Duodenal mucosa (tissue), 2 donors: ENCODE measurements around the gene BTBD6.
A peak's percentile ranks its signal among the peaks of the same experiment; 100 is the strongest.

Experiments used
- H3K27ac ChIP-seq: one replicate; pipeline ENCODE4 v1.7.0; 2013; ENCODE audit warnings: low read depth, low read length
- H3K27me3 ChIP-seq, 2 donors: one replicate each; pipeline ENCODE4 v1.7.0; 2013; ENCODE audit warnings: low read length in 2 of 2, control low read depth in 1 of 2; ENCODE audit not compliant: insufficient read depth in 2 of 2, control insufficient read depth in 1 of 2
- H3K36me3 ChIP-seq, 2 donors: one replicate each; pipeline ENCODE4 v1.7.0; 2013; ENCODE audit warnings: low read length in 2 of 2, control low read depth in 1 of 2; ENCODE audit not compliant: insufficient read depth in 2 of 2, control insufficient read depth in 1 of 2
- H3K4me1 ChIP-seq, 2 donors: one replicate each; pipeline ENCODE4 v1.7.0; 2013; ENCODE audit warnings: low read length in 2 of 2, control low read depth in 1 of 2; ENCODE audit not compliant: insufficient read depth in 2 of 2, control insufficient read depth in 1 of 2
- H3K4me3 ChIP-seq, 2 donors: one replicate each; pipeline ENCODE4 v1.7.0; 2013; ENCODE audit warnings: low read length in 2 of 2, low read depth in 1 of 2
- H3K9ac ChIP-seq, 2 donors: one replicate each; pipeline ENCODE4 v1.7.0; 2013; ENCODE audit warnings: low read length in 2 of 2, low read depth in 1 of 2
- H3K9me3 ChIP-seq, 2 donors: one replicate each; pipeline ENCODE4 v1.7.0; 2013; ENCODE audit warnings: low read length in 2 of 2, control low read depth in 1 of 2; ENCODE audit not compliant: control insufficient read depth in 1 of 2

The BTBD6 gene

GRCh38 chr14:105250008-105250366 is 1.7 kb downstream of the BTBD6 start:
- no peak overlapping the region for H3K4me3 ChIP-seq
- H3K9me3 ChIP-seq: no peaks in the 10 kb centered on the region
- no peak overlapping the region for H3K27ac ChIP-seq
- no peak overlapping the region for H3K9ac ChIP-seq
- H3K36me3 ChIP-seq: peaks cover 19 to 39% of the 10 kb centered on the region in 2 donors
- H3K4me1 ChIP-seq: peaks cover 13 to 18% of the 10 kb centered on the region in 2 donors
- no peaks in the 10 kb centered on the region for H3K27me3 ChIP-seq

DNA sequence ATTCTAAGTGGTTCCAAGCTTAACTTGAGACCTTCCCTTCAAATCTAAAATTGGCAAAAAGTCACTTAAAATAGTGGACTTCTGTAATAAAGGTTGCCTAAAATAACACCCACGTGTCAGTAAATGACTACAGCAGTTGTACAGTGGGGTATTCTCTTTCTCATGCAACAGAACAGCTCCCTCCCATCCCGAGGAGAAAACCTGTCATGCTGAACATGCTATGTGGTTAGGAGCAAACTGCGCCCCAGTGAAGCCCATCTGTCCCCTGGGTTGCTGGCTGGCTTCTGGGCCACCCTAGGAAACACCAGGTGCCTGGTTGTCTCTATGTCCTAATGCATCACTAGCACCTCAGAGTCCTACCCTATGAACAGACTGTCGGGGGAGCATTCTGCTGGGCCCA is 2.7 kb downstream of the BTBD6 start:
- H3K36me3 ChIP-seq: peaks cover 19 to 39% of the 10 kb centered on the region in 2 donors
- peaks cover 13 to 18% of the 10 kb centered on the region in 2 donors for H3K4me1 ChIP-seq
- no peak overlapping the region for H3K4me3 ChIP-seq
- no peaks in the 10 kb centered on the region for H3K27me3 ChIP-seq
- H3K27ac ChIP-seq: no peak overlapping the region
- H3K9ac ChIP-seq: no peak overlapping the region
- H3K9me3 ChIP-seq: no peaks in the 10 kb centered on the region

DNA sequence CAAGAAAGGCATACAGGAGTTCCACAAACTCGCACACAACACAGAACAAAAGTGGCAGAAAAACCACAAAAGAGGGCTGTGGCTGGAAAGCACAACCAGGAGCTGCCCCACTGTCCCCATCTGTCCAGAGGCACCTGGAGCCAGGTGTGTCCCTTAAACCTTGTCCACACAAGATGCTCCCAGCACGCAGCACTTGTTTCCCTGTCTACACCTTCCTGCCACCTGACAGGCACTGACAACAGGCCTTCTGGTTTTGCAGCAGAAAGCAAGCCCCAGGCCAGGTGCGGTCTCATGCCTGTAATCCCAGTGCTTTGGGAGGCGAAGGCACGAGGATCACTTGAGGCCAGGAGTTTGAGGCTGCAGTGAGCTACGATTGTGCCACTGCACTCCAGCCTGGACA is 3.6 kb downstream of the BTBD6 start:
- H3K36me3 ChIP-seq: peaks cover 19 to 39% of the 10 kb centered on the region in 2 donors
- H3K9ac ChIP-seq: no peak overlapping the region

GRCh38 chr14:105252552-105253328 is 4.4 kb downstream of the BTBD6 start:
- H3K36me3 ChIP-seq: peaks cover 19 to 39% of the 10 kb centered on the region in 2 donors

More for the DNA sequence above, 3.6 kb downstream of the BTBD6 start:
- H3K27me3 ChIP-seq: no peaks in the 10 kb centered on the region
- peaks cover 14 to 21% of the 10 kb centered on the region in 2 donors for H3K4me1 ChIP-seq
- no peak overlapping the region for H3K27ac ChIP-seq
- H3K4me3 ChIP-seq: no peak overlapping the region
- H3K9me3 ChIP-seq: no peaks in the 10 kb centered on the region

DNA sequence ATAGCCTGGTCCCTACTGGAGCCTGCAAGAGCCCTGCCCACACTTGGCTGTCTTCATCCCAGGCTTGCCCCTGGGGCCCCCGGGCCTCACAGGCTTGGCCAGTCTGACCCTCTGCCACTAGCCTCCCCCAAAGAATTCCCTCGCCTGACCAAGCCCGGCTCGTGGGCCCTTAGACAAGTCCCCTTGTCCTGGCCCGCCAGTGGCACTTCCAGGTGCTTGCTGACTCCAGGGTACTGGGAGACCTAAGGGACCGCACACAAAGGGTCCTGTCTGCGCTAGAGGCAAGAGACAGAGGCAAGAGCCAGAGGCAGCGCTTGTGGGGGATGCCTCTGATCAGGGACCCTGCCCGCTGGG is 5.0 kb downstream of the BTBD6 start:
- H3K27me3 ChIP-seq: no peaks in the 10 kb centered on the region
- H3K27ac ChIP-seq: no peak overlapping the region
- H3K9me3 ChIP-seq: no peaks in the 10 kb centered on the region
- H3K9ac ChIP-seq: no peak overlapping the region
- H3K36me3 ChIP-seq: peaks cover 19 to 39% of the 10 kb centered on the region in 2 donors
- H3K4me1 ChIP-seq: peaks cover 9 to 19% of the 10 kb centered on the region in 2 donors
- H3K4me3 ChIP-seq: no peak overlapping the region

More at GRCh38 chr14:105252552-105253328, 4.4 kb downstream of the BTBD6 start:
- Histone ChIP-seq H3K9ac (no peak overlapping the region), H3K9me3 (no peaks in the 10 kb centered on the region), H3K4me3 (no peak overlapping the region), H3K4me1 (peaks cover 12 to 23% of the 10 kb centered on the region in 2 donors), H3K27ac (no peak overlapping the region), H3K27me3 (no peaks in the 10 kb centered on the region)

DNA sequence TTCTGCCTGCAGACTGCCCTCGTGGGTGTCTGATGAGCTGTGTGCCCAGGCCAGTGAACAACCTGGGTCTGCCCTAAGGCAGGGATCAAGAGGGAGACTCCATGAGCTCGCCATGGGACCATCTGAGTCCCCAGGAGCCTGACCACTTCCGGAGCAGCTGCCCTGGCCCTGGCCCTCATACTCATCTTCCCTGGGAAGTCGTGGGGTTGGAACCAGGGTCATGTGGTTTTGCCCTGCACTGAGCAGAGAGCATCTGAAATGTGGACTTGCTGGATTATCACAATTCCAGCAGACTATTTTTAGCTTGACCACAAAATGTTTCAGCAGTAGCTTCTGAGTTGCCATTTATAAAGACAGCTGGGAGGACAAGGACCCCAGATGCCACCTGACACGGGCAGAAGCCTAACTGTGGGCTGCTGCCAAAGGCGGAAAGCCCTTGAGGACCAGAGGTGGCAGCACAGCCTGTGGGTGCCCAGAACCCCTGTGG is 6.7 kb downstream of the BTBD6 start:
- Histone ChIP-seq H3K4me1 (peaks cover 9 to 12% of the 10 kb centered on the region in 2 donors), H3K9me3 (no peaks in the 10 kb centered on the region), H3K36me3 (peaks cover 19 to 33% of the 10 kb centered on the region in 2 donors), H3K4me3 (no peak overlapping the region), H3K9ac (no peak overlapping the region), H3K27ac (no peak overlapping the region), H3K27me3 (no peaks in the 10 kb centered on the region)

GRCh38 chr14:105256292-105256960 is 8.1 kb downstream of the BTBD6 start:
- peaks cover 9 to 12% of the 10 kb centered on the region in 2 donors for H3K4me1 ChIP-seq
- no peak overlapping the region for H3K9ac ChIP-seq
- peaks cover 5 to 21% of the 10 kb centered on the region in 2 donors for H3K36me3 ChIP-seq
- no peaks in the 10 kb centered on the region for H3K27me3 ChIP-seq
- H3K4me3 ChIP-seq: no peak overlapping the region
- no peak overlapping the region for H3K27ac ChIP-seq
- no peaks in the 10 kb centered on the region for H3K9me3 ChIP-seq

DNA sequence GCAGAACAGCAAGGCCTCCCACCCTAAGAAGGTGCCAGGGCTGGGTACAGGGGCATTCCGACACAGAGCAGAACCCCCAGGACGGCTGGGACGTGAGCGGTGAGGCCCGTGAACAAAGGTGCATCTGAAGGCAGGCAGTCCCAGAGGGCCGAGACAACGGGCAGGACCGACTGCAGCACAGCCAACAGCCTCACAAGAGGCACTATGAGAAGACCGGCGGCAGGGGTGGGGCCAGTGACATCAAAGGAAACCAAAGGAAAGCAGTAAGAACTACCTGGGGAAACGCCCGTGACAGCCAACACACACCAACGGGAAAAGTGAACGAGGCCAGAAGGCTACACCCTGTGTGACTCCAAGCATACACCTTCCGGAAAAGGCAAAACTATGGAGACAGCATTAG is 9.1 kb downstream of the BTBD6 start:
- Histone ChIP-seq H3K27ac (no peak overlapping the region), H3K36me3 (peaks cover 0 to 11% of the 10 kb centered on the region in 2 donors), H3K4me3 (peak overlapping the region in 1 of 2 donors; percentile 27), H3K9ac (peak overlapping the region in 1 of 2 donors; percentile 63), H3K27me3 (no peaks in the 10 kb centered on the region), H3K9me3 (no peaks in the 10 kb centered on the region), H3K4me1 (peaks cover 9 to 12% of the 10 kb centered on the region in 2 donors)

GRCh38 chr14:105258846-105259245 is 10.5 kb downstream of the BTBD6 start:
- H3K4me1 ChIP-seq: peaks cover 9 to 12% of the 10 kb centered on the region in 2 donors
- H3K9me3 ChIP-seq: no peaks in the 10 kb centered on the region
- no peaks in the 10 kb centered on the region for H3K27me3 ChIP-seq
- no peak overlapping the region for H3K9ac ChIP-seq
- H3K27ac ChIP-seq: no peak overlapping the region
- H3K4me3 ChIP-seq: no peak overlapping the region
- peaks cover 0 to 2% of the 10 kb centered on the region in 2 donors for H3K36me3 ChIP-seq

GRCh38 chr14:105260959-105261358 is 12.6 kb downstream of the BTBD6 start:
- H3K27ac ChIP-seq: no peak overlapping the region
- no peak overlapping the region for H3K4me3 ChIP-seq
- H3K27me3 ChIP-seq: no peaks in the 10 kb centered on the region
- peaks cover 0 to 3% of the 10 kb centered on the region in 2 donors for H3K36me3 ChIP-seq
- H3K9me3 ChIP-seq: no peaks in the 10 kb centered on the region
- H3K4me1 ChIP-seq: peaks cover 9 to 12% of the 10 kb centered on the region in 2 donors
- no peak overlapping the region for H3K9ac ChIP-seq
